Activated CD8-positive, alpha-beta memory T cell treated with anti-CD3 and anti-CD28 coated beads, Interleukin-2, amount 50 U/mL, for 1 hour (primary cell): Measurements from ENCODE around the gene EVPL.

Experiments
- DNase-seq: peaks from one replicate; pipeline ENCODE4 v3.0.0-alpha.2; 2020; ENCODE audit errors: extremely low read depth

Gene EVPL

GRCh38 chr17:75959839-75960511 is 67.1 kb downstream of the EVPL start:
- DNase-seq: no peak

GRCh38 chr17:75959051-75959838 is 67.9 kb downstream of the EVPL start:
- no peak for DNase-seq
